ENCODE measurements around the gene UNC79. TPM values are rescaled to one million over a fixed set of nuclear protein-coding genes. Genes with fewer than 3 reads are reported as not detected.

UNC79 gene
- total RNA-seq, 1 experiment from 2014 or later: 0.05 TPM

DNA sequence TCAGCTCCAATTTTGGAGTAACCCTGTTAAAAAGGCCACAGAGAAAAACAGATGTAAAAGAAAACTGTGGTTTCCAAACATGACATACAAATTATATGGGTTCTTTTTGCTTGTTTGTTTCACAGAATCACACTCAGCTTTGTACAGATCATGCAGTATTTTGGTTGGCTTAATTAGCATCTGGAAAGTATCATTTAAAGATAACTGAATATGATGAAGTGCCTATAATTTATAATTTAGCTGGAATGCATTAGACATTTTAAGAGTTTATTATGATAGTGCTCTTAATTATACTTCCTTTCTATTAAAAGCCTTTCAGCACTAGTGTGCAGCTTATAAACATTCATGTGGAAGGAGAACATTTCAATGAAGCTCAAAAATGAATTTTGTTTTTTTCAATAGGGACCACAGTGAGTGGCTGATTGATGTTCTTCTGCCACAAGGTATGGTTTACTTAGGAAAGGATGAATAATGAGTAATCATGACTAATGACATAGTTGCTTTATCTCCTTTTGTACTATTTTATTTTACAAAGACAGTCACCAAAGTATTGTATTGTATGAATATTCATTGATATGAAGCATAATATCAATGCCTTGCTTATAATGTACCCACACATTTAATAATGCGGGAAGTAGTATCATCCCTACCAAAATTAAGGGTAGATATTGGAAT, 98.3 kb downstream of the UNC79 start:
- CTCF ChIA-PET: no interaction called here
- no peaks in the 10 kb centered on the region for H3K4me1 ChIP-seq (ENCODE audit: control insufficient read depth, insufficient read depth, low read length)
- in situ Hi-C loops (cut with HindIII; ENCODE audit: low pct_unique_long_range_greater_than_20kb, low sequenced_read_pairs): no loop called here
- H3K27me3 ChIP-seq (ENCODE audit: control insufficient read depth, insufficient read depth, low read length): no peaks in the 10 kb centered on the region
- DNase-seq (ENCODE audit: low read depth, low spot score) (no peak), ATAC-seq (no peak)
- H3K36me3 ChIP-seq (ENCODE audit: control insufficient read depth, insufficient read depth, low read length): no peaks in the 10 kb centered on the region
- TF ChIP-seq, protein P1, sequence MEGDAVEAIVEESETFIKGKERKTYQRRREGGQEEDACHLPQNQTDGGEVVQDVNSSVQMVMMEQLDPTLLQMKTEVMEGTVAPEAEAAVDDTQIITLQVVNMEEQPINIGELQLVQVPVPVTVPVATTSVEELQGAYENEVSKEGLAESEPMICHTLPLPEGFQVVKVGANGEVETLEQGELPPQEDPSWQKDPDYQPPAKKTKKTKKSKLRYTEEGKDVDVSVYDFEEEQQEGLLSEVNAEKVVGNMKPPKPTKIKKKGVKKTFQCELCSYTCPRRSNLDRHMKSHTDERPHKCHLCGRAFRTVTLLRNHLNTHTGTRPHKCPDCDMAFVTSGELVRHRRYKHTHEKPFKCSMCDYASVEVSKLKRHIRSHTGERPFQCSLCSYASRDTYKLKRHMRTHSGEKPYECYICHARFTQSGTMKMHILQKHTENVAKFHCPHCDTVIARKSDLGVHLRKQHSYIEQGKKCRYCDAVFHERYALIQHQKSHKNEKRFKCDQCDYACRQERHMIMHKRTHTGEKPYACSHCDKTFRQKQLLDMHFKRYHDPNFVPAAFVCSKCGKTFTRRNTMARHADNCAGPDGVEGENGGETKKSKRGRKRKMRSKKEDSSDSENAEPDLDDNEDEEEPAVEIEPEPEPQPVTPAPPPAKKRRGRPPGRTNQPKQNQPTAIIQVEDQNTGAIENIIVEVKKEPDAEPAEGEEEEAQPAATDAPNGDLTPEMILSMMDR (IDR thresholded peaks at IDR 0.05): no peak
- TF ChIP-seq TCF7L2 (IDR thresholded peaks at IDR 0.05; ENCODE audit: low read depth, low read length) (no peak), SIN3A (IDR thresholded peaks at IDR 0.05; ENCODE audit: borderline replicate concordance, insufficient read depth, low read depth, low read length) (no peak), POLR2AphosphoS5 (IDR thresholded peaks at IDR 0.05; ENCODE audit: low read depth, low read length) (no peak)
- TF ChIP-seq, protein P2, sequence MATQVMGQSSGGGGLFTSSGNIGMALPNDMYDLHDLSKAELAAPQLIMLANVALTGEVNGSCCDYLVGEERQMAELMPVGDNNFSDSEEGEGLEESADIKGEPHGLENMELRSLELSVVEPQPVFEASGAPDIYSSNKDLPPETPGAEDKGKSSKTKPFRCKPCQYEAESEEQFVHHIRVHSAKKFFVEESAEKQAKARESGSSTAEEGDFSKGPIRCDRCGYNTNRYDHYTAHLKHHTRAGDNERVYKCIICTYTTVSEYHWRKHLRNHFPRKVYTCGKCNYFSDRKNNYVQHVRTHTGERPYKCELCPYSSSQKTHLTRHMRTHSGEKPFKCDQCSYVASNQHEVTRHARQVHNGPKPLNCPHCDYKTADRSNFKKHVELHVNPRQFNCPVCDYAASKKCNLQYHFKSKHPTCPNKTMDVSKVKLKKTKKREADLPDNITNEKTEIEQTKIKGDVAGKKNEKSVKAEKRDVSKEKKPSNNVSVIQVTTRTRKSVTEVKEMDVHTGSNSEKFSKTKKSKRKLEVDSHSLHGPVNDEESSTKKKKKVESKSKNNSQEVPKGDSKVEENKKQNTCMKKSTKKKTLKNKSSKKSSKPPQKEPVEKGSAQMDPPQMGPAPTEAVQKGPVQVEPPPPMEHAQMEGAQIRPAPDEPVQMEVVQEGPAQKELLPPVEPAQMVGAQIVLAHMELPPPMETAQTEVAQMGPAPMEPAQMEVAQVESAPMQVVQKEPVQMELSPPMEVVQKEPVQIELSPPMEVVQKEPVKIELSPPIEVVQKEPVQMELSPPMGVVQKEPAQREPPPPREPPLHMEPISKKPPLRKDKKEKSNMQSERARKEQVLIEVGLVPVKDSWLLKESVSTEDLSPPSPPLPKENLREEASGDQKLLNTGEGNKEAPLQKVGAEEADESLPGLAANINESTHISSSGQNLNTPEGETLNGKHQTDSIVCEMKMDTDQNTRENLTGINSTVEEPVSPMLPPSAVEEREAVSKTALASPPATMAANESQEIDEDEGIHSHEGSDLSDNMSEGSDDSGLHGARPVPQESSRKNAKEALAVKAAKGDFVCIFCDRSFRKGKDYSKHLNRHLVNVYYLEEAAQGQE (IDR thresholded peaks at IDR 0.05; ENCODE audit: insufficient read depth in 1 of 2, low read depth in 2 of 2, low read length in 1 of 2): no peak
- no TSS peak for BruUV-seq (replicated peaks)
- intact Hi-C loops (cut with micrococcal nuclease; ENCODE audit: unreplicated experiment): no loop called here
- no peak overlapping the region for H3K27ac ChIP-seq (ENCODE audit: low read length)
- H3K9me3 ChIP-seq (ENCODE audit: control insufficient read depth, insufficient read depth, low read depth, low read length): no peaks in the 10 kb centered on the region
- POLR2A ChIA-PET: no interaction called here
- no peak overlapping the region for H3K4me3 ChIP-seq (ENCODE audit: low read depth in 2 of 2, low read length in 2 of 2)

DNA sequence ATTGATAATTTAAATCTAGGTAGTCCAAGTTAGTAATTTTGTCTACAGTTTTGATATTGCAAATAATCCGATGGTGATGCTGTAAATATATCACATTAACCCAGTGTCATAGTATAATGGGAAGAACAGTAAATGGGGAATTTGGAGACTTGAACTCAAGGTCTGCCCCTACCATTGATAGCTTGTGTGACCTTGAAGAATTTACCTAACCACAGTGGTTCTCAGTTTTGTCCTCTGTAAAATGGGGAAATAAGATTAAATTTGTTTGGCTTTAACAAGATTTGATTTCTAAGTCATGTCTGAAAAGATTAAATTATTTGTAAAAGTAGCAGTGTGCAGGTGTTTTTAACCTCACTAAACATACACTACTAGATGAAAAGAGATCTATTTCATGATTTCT, 100.9 kb downstream of the UNC79 start:
- DNase-seq (ENCODE audit: low read depth, low spot score) (no peak), ATAC-seq (no peak)
- intact Hi-C loops (cut with micrococcal nuclease; ENCODE audit: unreplicated experiment): no loop called here
- H3K4me1 ChIP-seq (ENCODE audit: control insufficient read depth, insufficient read depth, low read length): no peaks in the 10 kb centered on the region
- H3K9me3 ChIP-seq (ENCODE audit: control insufficient read depth, insufficient read depth, low read depth, low read length): no peaks in the 10 kb centered on the region
- H3K4me3 ChIP-seq (ENCODE audit: low read depth in 2 of 2, low read length in 2 of 2): no peak overlapping the region
- TF ChIP-seq TCF7L2 (IDR thresholded peaks at IDR 0.05; ENCODE audit: low read depth, low read length): no peak
- TF ChIP-seq, protein P2 (IDR thresholded peaks at IDR 0.05; ENCODE audit: insufficient read depth in 1 of 2, low read depth in 2 of 2, low read length in 1 of 2): no peak
- no peak for TF ChIP-seq POLR2AphosphoS5 (IDR thresholded peaks at IDR 0.05; ENCODE audit: low read depth, low read length)
- no peak for TF ChIP-seq SIN3A (IDR thresholded peaks at IDR 0.05; ENCODE audit: borderline replicate concordance, insufficient read depth, low read depth, low read length)
- TF ChIP-seq, protein P1 (IDR thresholded peaks at IDR 0.05): no peak
- in situ Hi-C loops (cut with HindIII; ENCODE audit: low pct_unique_long_range_greater_than_20kb, low sequenced_read_pairs): no loop called here
- BruUV-seq (replicated peaks): no TSS peak
- no peaks in the 10 kb centered on the region for H3K27me3 ChIP-seq (ENCODE audit: control insufficient read depth, insufficient read depth, low read length)
- no peak overlapping the region for H3K27ac ChIP-seq (ENCODE audit: low read length)
- ChIA-PET POLR2A (no interaction called here), CTCF (no interaction called here)
- no peaks in the 10 kb centered on the region for H3K36me3 ChIP-seq (ENCODE audit: control insufficient read depth, insufficient read depth, low read length)
